NCI-H1436 (cell line): ENCODE data around the gene NFX1.
"Not testable (repeated sequence)": the region's sequence is repeated elsewhere in the genome, so short reads cannot be mapped to it uniquely, and the experiment has no call there.

Experiments used
- DNase-seq: peaks from one replicate; lab custom pipeline; 2025; lab: John Stamatoyannopoulos, UW

The NFX1 gene

GRCh38 chr9:33310748-33311147 is 20.4 kb downstream of the NFX1 start:
- no peak for DNase-seq

DNA sequence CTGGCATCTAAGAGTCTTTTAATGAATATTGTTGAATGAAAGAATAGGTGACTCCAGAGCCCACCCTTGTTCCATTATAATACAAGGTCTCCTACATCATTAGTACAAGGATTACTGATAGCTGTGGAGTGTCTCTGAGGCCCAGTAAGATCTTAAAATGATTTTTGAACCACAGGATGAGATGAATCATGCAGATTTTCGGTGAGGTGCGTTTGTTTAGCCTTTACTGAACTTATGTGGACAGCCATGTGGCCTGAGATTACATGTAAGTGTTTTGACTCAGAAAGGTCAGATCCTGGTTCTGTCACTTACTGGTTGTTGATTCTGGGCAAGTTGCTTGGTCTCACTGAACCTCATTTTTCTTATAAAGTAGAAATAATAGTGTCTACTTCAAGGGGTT is 21.6 kb downstream of the NFX1 start:
- no peak for DNase-seq

GRCh38 chr9:33315371-33315770 is 25.1 kb downstream of the NFX1 start:
- no peak for DNase-seq

DNA sequence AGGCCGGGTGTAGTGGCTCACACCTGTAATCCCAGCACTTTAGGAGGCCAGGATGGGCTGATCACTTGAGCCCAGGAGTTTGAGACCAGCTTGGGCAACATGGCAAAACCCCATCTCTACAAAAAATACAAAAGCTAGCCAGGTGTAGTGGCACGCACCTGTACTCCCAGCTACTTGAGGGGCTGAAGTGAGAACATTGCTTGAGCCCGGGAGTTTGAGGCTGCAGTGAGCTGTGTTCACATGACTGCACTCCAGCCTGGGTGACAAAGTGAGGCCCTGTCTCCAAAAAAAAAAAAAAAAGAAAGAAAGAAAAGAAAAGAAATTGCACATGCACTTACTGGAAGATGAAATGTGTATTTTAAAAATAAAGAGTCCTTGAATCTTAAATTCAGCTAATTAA is 26.8 kb downstream of the NFX1 start:
- DNase-seq: not testable (repeated sequence)

- no peak for DNase-seq
Observed at GRCh38 chr9:33318225-33318624, 27.9 kb downstream of the NFX1 start.

DNA sequence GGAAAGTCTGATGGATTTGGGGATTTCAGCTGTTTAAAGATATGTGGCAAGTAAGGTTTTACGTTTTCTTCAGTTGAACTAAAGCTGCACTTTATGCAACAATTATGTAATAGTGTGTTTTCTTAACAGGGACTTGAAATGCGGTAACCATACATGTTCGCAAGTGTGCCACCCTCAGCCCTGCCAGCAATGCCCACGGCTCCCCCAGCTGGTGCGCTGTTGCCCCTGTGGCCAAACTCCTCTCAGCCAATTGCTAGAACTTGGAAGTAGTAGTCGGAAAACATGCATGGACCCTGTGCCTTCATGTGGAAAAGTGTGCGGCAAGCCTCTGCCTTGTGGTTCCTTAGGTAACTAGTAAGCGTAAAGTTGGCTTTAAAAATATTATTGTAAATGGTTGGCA is 28.5 kb downstream of the NFX1 start:
- DNase-seq: no peak

GRCh38 chr9:33320230-33320567 is 29.9 kb downstream of the NFX1 start:
- no peak for DNase-seq

DNA sequence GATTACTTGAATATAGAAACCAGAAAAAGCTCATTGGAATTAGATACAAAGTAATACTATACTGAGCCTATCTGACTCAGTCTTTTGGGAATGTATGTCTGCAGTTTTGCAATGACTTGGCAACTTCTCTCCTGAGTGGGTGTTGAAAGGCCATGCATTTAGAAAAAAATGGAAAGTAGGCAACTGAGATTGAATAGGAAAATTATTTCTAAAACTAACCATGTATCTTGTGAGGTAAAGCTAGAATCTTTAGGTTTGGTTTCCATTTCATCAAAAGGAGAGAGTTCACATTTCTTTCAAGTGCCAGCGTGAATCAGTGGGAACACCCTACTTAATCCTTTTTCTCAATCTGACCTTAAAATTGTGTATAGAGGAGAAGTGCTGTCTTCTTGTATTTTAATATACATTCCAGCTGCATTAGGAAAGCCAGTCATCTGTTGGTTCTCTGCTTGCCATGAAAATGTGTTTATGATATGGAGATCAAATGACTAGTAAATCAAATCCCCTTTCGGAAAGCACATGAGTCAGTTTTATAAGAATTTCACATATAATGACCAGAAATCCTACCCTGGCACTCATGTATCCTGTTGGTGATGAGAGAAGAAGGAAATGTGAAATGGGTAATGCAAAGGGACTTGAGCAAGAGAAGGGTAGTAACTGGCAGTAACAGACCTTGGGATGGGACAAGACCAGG is 30.4 kb downstream of the NFX1 start:
- DNase-seq: no peak

DNA sequence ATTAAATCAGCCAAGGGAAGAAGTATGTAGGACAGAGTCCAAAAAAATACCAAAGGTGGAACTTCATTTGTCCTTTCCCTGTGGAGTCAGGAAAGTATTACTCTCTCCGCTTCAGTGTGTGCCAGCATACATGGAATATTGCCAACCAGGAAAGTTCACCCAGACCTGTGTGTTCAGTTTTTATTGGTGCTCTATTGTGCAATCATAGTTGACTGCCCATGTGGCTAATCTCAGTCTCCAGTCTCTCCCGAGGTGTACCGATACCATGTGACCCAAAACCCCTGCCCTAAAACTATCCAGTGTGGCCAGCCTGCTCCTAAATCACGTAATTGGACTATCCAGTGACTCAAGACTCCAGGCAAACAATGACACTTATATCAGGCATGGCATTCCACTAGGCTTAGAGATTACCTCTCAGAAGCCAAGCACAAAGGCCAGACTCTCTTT is 38.8 kb downstream of the NFX1 start:
- no peak for DNase-seq

DNA sequence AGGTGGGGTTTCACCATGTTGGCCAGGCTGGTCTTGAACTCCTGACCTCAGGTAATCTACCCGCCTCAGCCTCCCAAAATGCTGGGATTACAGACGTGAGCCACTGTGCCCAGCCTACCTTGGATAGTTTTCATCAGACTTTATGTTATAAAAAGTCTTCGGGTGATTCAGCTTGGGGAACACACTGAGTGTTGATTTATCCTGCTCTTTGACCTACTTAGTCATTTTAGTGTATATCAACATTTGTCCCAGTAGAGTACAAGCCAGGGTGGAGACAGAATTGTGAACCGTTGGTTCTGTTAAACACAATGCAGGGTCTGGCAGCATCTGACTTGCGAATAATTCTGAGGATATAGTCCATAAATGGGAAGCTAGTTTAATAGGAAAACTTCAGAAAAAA is 39.7 kb downstream of the NFX1 start:
- no peak for DNase-seq

- DNase-seq: no peak
Observed at GRCh38 chr9:33331377-33331891, 41.1 kb downstream of the NFX1 start.

DNA sequence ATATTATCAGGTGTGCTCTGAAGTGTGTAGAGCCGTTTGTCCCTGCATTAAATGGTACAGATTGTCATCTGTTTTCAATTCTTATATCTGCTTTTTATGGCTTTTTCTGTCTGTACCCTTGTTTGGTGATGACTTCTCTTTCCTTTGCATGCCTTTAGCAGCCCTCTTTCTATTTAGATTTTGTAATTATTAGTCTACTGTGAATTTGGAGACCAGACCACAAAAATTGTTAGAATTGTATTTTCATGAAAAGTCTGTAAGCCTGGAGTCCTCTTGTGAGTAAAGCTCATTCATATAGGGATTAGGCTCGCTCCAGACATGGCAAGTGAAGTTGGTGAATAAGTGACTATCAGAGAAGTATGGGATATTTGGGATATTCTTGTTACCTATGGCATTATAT is 41.7 kb downstream of the NFX1 start:
- no peak for DNase-seq

DNA sequence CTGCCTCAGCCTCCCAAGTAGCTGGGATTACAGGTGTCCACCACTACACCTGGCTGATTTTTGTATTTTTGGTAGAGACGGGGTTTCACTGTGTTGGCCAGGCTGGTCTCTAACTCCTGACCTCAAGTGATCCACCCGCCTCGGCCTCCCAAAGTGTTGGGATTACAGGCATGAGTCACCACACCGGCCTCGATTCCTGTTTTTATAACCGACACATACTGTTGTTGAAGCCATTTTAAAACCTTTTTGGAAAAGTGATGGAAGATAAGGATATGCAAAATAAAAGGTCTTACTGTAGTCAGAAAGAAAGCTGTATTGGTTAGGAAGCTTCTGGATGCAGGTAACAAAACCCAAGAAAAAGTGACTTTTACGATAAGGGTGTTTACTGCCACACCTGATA is 42.6 kb downstream of the NFX1 start:
- DNase-seq: not testable (repeated sequence)

GRCh38 chr9:33340186-33340585 is 49.9 kb downstream of the NFX1 start:
- DNase-seq: no peak

DNA sequence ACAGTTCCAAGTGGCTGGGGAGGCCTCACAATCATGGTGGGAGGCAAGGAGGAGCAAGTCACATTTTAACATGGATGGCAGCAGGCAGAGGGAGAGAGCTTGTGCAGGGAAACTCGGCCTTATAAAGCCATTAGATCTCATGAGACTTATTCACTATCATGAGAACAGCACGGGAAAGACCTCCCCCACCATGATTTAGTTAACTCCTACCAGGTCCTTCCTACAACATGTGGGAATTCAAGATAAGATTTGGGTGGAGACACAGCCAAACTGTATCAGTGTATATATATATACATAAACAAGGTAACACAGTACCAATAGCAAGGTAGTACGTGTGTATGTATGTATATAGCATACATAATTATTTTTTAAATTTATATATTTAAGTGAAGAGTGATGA is 50.9 kb downstream of the NFX1 start:
- no peak for DNase-seq

DNA sequence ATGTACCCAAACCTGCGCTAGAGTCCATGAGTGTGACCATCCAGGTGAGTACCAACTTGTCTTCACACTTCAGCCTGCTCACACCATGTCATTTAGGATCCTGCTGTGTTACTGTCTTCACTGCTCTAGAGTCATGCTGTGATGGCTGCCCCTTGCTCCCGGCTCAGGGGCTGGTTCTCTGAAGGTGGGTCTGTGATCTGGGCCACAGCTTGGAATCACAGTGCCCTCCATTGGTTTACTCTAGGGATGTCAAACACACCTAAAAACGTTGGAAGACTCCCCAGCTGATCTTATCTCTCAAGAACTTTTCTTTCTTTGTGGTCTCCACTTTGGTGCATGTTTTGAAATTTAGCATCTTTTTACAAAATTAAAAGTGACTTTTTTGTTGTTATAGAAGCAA is 53.8 kb downstream of the NFX1 start:
- no peak for DNase-seq

DNA sequence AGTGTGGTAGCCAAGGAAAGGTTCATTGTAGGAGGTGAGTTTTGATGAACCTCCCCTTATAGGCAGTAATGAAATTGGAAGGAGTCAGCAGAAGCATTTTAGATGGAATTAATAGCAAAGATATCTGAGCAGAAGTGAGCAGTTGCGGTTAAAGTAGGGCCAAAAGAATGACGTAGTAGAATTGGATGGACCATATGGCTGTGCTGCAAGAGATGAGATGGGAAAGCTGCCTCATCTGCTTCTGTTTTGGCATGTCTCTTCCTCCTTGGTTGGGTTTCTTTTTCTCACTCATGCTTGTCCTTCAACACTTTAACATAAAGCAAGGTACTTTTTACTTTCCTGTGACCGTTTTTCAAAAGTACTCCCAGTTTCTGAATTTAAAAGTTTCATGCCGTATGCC is 56.2 kb downstream of the NFX1 start:
- DNase-seq: no peak

DNA sequence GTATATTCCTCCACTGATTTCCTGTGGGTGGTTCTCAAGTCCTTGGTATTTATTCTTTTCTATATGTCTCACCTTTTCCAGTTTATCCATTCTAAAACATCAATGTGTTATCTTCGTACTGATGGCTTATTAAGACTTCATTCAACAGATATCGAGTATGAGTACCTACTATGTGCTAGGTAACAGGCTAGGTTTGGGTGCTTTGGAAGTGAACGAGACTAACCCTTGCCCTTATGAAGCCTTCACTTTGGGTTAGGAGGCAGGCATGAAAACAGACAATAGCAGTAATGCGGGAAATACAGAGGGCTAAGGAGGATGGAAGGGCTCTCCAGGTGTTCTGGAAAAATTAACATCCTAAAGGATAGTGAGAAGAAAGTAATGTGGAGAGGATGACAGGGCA is 58.7 kb downstream of the NFX1 start:
- no peak for DNase-seq

- no peak for DNase-seq
Observed at GRCh38 chr9:33349743-33350142, 59.4 kb downstream of the NFX1 start.

- DNase-seq: no peak
Observed at GRCh38 chr9:33350310-33350709, 60.0 kb downstream of the NFX1 start.

GRCh38 chr9:33351547-33351946 is 61.2 kb downstream of the NFX1 start:
- DNase-seq: no peak

DNA sequence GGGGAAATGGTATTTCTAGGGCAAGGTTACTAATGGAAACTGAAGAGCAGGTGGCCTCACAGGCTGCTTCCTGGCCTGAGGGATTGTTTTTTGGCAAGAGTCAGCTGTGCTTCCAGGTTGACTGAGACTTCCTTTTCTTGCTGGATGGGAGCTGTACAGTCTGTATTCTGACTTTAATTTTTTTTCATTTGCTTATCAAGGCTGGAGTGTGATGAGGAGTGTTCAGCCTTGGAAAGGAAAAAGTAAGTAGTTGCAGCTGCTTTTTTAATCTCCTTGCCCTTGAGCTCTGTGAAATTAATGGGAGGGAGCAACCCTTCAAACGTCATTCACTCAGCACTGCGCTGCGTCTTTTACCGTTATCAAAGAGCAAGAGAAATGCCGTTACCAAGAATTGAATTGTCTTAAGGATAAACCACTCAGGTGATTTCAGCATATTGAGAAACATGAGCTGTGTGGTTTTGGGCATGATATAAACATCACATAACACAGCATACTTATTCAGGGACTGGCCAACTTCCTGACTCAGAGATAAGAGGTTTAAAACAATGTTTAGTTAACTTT is 64.4 kb downstream of the NFX1 start:
- no peak for DNase-seq

- DNase-seq: no peak
Observed at GRCh38 chr9:33355933-33356332, 65.6 kb downstream of the NFX1 start.

DNA sequence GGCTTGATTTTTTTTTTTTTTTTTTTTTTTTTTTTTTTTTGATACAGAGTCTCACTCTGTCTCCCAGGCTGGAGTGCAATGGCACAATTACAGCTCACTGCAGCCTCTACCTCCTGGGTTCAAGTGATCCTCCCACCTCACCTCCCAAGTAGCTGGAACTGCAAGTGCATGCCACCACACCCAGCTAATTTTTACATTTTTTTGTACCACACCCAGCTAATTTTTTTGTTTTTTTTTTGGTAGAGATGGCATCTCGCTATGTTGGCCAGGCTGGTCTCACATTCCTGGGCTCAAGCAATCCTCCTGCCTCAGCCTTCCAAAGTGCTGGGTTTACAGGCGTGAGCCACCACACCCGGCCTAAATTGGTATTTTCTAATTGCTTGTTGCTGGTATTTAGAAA is 68.3 kb downstream of the NFX1 start:
- DNase-seq: not testable (repeated sequence)
